HG02885 (cell line): ENCODE data around the gene GPX4.
"Not testable (repeated sequence)": the region's sequence is repeated elsewhere in the genome, so short reads cannot be mapped to it uniquely, and the experiment has no call there.

ENCODE experiments used
- ATAC-seq: cut with Tn5 transposase; IDR thresholded peaks from one replicate; pipeline ENCODE4 v1.9.1; 2021; ENCODE audit warnings: mild to moderate bottlenecking; ENCODE audit not compliant: unreplicated experiment, poor library complexity

Gene GPX4

DNA sequence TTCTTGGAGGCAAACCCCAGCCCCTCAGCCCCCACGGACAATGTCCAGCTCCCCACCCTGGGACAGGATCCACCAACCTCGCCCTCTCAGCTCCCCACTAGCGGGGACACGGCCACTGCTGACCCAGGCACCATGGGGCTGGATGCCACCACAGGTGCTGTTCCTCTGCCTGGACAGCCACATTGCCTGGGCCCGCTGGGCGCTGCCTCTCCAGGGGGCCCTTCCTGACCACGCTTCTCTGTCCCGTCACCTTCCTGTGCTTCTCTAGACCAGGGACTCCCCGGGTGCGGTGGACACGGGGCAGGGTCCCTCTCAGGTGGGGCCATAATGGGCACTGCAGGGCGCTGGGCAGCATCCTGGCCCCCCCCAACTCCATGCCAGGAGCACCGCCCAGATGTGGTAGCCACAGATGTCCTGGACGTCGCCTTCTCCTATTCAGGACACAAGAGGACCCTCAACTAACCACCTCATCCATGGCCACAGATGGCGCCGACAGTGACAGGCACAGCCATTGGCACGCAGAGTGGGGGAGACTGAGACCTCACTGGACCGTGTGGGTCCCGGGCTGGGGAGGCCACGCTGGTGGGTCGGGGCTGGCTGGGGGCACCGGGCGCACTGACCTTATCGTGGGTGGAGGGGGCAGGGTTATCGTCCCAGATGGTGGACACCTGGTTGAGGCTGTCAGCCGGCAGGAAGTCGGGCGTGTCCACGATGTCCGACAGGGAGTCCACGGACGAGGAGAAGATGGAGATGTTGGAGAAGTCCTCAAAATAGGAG lies 23.4 kb downstream of the GPX4 start:
- no peak for ATAC-seq

DNA sequence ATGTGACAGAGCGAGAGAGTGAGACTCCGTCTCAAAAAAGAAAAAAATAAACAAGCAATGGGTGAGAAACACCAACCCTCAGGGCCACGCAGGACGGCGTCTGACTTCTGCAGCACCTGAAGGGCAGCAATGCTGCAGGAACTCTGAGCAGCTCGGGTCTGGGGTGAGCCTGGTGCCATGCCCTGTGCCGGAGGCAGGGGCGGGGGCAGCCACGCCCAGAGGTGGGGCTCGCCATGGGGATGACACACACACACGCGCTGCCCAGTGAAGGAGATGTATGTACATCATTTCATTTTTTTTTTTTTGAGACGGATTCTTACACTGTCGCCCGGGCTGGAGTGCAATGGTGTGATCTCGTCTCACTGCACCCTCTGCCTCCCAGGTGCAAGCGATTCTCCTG lies 24.3 kb downstream of the GPX4 start:
- ATAC-seq, result no peak

DNA sequence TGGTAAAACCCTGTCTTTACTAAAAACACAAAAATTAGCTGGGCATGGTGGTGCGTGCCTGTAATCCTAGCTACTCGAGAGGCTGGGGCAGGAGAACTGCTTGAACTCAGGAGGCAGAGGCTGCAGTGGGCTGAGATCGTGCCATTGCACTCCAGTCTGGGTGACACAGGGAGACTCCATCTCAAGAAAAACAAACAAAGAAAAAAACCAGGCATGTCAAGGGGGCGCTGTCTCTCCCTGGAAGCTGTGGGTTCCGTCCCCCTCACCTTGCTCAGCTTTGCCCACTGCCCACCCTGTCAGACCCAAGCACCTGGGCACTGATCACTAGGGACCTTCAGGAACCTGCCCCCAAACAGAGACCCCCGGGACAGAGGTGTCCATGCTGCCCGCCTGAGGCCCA lies 25.3 kb downstream of the GPX4 start:
- not testable (repeated sequence) for ATAC-seq

DNA sequence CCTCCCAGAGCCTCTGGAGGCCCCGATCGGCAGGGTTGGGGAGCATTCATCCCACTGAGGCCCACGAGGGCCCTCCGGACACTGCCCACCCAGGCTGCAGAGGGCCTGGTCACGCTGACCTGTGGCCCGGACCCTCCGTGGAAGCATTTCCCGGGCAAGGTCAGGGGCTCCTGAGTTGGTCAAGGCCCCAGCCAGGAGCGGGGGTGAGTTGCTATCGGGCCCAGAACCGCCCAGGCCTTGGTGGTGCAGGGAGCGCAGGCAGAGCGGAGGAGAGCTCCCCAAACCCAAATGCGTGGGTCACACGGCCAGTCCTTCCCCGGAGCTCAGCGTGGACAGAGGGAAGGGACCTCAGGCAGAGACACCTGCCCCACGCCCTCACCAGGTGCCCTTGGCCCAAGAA lies 25.7 kb downstream of the GPX4 start:
- ATAC-seq, result no peak

DNA sequence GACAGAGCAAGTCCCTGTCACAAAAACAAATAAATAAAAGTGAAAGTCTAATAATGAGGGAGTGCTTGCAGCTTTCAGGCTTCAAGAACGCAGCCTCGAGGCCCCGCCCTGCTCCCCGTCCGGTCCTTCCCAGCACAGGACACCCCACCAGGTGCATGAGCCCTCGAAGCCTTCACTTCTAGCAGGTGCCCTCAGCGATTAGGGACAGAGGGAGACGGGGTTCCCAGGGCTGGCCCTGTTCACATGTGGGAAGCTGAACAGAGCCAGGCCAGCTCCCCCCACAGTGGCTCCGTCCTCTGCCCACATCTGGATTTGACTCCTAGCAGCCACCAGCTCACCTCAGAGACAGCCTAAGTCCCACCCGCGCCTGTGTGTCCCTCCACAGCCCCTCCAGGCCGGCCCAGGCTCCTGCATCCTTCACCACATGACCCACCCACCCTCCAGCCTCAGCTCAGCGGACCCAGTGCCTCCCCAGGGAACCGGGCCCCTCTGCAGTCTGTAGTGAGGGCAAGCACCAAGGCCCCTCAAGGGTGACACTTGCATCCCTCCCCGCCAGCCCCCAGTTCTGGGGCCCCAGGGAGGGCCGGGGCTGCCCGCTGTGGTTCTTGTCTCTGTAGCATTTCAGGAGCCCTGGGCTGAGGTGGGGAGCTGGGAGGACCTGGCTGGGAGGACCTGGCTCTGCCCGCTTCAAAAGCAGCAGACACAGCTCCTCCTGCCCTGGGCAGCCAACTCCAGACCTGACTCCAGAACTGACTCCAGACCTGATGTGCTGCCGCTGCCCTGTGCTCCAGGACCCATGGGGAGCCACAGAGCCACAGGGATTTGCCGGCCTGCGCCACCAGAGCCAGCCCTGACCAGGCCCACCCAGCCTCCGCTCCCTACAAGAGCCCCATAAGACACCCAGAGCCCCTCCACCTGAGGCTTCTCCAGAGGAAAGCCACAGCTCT lies 27.2 kb downstream of the GPX4 start:
- ATAC-seq, result no peak

DNA sequence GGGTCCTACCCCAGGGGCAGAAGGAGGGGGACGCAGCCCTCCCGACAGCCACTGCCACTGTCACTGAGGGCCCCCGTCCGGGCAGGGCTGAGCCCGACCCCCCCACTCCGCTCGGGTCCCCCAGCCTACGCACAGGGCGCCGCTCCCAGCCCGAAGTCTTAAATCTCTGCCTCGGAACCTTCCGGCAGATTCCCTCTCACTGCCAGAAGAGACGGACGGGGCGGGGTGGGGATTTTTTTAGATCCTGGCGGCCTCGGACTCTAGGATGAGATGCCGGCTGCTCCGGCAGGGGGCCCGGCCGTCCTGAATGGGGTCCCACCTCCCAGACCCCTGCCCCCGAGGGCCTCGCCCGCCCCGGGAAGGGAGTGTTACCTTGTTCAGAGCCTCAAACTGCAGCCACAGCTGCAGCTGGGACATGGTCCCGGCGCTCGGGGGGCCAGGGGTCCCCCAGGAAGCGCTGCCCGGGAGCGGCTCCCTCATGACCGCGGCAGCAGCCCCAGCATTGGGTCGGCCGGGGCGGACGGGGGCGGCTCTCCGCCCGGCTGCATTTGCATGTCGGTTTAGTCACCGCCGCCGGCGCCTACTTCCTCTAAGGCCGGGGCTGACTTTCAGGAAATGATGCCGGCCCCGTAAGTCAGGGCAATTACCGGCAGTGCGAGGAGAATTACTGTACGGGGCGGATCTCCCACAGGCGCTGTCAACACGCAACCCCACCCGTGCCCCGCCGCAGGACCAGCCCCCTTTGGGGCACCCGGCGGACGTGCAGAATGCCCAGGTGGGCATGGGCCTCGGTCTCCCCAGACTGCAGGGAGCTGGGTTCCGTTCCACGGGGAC lies 28.1 kb downstream of the GPX4 start:
- peak; percentile 46 for ATAC-seq

DNA sequence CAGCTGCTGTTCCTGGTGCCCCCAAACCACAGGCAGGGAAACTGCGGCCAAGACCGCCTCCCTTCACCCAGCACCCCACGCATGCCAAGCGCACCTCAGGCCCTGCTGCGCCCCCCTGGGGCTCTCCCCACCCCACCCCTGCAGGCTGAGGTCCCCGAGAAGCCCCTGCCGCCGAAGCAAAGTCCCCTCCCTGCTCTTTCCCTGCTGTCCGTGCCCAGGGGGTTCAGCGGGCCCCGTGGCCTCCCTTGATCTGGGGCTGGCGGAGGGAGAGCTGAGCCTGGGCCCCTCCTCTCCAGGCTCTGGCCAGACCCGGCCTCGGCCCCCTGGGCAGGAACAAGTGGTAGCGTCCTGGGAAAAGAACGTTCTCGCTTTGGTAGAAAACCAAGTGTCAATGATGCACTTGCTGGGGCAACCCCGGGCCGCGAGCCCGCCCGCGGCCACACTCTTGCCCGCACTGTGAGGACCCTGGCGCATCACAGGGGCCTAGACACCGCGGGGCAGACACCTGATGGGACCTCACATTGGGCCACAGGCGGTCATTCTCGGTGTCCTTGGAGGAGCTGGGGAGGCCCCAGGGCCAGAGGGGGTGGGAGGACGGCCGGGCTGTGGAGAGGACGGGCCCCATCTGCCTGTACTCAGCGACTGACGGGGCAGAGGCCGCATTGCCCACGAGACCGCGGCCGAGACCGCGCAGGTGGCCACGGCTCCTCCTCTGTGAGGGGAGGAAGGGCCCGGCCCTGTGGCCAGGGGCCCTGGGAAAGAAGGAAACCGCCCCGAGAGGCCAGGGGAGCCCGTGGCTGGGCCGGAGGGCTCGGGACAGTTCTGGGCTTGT lies 29.0 kb downstream of the GPX4 start:
- ATAC-seq, result peak; percentile 7

DNA sequence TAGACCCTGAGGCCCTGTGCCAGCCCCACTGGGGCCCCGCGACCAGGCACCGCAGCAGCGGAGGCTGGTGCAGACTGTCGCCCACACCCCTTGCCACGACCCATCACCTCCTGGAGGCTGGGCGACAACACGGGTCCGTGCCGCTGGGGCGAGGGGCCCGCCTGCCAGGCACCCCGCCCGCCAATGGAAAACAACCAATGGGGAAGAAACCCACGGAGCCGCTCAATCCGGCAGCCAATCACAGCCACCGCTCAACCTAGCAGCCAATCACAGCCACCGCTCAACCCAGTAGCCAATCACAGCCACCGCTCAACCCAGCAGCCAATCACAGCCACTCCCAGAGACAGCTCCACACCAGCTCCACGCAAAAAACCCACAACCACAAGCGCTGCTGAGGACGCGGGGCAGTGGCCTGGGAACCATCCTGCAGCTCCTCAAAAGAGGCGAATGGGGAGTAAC lies 29.7 kb downstream of the GPX4 start:
- ATAC-seq, result peak; percentile 76

DNA sequence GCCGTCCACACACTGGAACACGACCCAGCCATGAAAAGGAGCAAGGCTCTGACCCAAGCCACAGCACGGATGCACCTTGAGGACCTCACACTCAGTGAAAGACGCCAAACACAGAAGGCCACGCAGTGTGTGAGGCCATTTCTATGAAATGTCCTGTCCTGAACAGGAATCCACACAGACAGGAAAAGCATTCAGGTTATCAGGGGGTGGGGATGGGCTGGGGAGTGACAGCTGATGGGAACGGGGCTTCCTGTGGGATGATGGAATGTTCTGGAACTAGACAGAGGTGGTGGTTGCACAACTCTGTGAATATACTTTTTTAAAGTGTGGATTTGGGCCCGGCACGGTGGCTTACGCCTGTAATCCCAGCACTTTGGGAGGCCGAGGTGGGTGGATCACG lies 30.6 kb downstream of the GPX4 start:
- ATAC-seq, result no peak

DNA sequence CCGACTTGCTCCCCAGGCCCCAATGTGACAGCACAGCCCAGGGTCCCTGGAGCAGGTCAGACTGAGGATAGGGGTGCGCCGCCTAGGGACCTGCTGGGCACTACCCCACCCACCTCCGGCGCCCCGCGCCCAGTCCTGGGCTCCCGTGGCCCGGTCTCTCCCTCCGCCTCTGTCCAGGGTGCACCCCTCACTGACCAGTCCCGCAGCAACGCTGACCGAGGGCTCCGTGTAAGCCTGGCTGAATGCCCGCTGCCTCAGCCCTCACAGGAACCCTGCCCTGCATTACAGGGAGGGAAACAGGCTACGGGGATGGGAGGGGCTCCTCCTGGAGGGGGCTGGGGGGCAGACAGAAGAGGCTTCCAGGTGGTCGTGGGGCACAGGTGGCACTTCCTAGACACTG lies 31.7 kb downstream of the GPX4 start:
- ATAC-seq, result no peak

DNA sequence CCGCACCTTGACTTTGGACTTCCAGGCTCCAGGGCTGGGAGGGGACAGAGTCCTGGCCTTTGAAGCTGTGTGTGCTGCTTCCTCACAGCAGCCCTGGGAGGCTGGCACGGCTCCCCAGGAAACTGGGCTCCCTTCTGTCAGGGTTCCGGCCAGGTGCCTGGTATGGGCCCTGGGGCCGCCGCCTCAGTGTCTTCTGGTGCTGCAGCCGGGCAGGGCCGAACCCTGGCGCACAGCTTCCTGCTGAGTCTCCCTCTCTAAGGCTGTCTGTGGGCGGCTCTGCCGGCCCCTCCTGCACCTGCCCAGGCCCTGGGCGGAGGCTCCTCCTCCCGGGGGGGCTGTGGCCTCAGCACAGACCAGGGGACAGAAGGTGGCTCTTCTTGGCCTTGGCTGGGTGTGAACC lies 32.4 kb downstream of the GPX4 start:
- ATAC-seq, result no peak

DNA sequence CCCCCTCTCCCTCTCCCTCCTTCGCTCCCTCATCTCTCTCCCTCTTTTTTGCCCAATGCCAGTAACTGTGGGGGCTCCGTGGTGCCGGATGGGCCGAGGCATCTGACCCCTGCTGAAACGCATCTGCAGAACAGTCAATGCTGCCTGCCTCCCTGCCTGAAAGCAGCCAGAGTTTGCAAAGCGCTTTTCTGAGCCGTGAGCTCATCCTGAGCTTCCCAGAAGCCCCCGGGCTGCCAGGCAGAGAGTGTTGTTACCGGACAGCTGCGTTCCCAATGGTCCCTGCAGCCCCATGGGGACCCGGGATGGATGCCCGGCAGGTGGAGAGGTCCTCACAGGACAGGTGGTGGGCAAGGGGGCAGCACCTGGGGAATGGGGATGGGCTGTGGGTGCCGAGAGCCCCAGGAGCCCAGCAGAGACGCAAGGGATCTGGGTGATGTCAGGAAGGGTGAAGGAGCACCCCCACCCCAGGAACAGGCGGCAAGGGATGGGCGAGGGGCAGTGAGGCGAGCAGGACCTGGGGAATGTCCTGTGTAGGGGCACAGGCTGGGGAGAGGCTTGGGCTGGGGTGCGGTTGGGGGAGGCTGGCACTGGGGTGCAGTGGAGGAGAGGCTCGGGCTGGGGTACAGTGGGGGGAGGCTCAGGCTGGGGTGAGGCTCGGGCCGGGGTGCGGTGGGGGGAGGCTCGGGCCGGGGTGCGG lies 33.0 kb downstream of the GPX4 start:
- no peak for ATAC-seq

DNA sequence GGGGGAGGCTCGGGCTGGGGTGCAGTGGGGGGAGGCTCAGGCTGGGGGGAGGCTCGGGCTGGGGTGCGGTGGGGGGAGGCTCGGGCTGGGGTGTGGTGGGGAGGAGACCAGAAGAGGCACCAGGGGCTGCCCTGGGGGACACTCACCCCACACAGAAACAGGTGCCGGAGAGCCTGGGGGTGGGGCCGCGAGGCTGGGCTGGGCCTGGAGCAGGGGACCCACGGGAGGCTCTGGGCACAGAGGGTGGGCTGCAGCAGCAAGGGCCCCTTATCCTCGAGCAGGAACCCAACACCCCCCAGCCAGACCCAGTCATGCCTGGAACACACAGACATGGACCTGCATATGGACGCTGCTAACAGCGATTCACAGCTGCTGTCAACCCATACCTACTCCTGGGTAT lies 34.3 kb downstream of the GPX4 start:
- no peak for ATAC-seq

DNA sequence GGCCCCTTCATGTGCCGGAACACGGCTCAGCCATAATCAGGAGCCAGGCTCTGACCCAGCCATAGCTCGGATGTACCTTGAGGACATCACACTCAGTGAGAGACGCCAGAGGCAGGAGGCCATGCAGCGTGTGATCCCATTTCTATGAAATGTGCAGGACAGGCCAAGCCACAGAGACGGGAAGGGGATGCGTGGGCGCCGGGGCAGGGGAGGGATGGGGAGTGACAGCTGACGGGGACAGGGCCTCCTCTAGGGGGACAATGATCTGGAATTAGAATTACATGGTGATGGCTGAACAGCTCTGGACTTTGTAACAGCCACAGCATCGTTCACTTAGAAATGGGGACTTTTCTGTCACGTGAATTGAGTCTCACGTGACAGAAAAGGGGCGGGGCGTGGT lies 35.3 kb downstream of the GPX4 start:
- ATAC-seq, result no peak

DNA sequence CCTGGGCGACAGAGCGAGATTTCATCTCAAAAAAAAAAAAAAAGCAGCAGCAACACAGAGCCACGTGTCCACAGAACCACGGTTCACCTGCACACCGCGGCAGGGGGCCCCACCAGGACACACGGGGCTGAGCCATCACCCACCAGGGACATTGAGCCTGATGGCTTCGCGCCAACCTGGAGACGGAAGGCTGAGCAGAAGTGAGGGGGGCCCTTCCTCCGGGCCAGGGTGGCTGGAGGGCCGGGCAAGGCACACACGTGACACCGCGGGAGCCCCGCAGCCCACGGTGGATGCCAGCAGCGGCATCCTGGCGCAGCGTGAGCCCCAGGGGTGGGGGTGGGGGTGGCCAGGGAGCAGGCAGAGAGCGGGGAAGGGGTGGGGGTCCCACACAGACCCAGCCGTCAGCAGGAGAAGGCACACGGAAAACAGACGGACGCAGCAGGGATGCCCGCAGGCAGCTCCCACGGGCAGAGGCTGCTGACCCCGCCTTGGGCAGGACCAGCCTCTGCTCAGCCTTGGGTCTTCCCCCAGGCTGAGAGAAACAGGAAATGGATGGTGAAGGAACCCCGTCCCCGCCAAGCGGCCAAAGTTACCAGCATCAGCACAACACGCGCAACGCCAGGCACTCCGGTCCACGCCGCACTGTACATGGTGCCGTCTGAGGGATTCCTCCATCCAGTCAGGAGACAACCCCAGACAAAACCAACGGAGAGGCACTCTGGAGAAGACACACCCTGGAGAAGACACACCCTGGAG lies 36.7 kb downstream of the GPX4 start:
- ATAC-seq, result no peak

DNA sequence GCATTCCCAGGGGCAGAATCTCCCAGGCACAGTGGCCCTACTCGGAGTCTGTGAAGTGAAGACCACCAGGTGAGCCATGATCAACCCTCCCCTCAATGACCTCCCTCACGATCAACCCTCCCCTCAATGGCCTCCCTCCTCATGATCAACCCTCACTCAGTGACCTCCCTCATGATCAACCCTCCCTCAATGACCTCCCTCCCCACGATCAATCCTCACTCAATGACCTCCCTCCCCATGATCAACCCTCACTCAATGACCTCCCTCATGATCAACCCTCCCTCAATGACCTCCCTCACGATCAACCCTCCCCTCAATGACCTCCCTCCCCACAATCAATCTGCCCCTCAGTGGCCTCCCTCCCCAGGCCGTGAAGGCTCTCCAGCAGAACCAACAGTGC lies 38.1 kb downstream of the GPX4 start:
- ATAC-seq, result no peak

DNA sequence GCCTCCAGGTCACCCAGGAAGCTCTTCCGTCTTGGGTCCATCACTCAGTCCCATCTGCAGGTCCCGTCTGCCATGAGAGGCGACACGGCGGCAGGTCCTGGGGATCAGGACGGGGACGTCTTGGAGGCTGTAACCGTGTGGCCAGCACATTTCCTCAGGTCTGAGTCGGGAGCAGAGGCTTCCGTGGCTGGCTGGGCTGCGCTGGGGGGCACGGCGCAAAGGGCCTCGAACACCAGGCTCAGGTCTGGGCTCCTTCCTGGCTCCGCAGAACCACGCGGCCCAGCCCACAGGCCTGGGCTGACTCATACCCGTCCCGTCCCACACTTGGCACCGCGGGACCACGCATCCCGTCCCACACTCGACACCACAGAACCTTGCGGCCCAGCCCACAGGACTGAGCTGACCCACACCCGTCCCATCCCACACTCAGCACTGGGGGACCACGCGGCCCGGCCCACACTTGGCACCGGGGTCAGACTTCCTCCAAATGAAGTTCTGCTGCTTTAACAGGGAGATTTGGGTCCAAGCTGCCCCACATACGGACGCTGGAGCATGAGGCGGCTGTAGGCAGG lies 40.1 kb downstream of the GPX4 start:
- no peak for ATAC-seq

DNA sequence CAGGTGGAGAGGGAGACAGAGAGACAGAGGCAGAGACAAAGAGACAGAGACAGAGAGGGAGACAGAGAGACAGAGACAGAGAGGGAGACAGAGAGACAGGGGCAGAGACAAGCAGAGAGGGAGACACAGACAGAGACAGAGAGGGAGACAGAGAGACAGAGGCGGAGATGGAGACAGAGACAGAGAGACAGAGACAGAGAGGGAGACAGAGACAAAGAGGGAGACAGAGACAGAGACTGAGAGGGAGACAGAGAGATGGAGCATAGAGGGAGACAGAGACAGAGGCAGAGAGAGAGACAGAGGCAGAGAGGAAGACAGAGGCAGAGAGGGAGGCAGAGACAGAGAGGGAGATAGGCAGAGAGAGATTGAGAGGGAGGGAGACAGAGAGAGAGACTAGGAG lies 40.9 kb downstream of the GPX4 start:
- no peak for ATAC-seq
